ENCODE measurements around the gene ALG9. TPM values are rescaled to one million over a fixed set of nuclear protein-coding genes. Genes with fewer than 3 reads are reported as not detected.

Gene ALG9
- total and polyA plus RNA-seq, 10 of the 15 experiments (the other 5 are each of a cell fraction or from before 2014, with no cell fraction given): 10.8 to 41.6 (median 25.5) TPM

GRCh38 chr11:111814557-111815320, 56.6 kb downstream of the ALG9 start:
- RAD21 ChIA-PET (ENCODE audit: unreplicated experiment): interaction anchor here (0.6 kb wide), 1 partner anchor 123 kb away, joined by 3 read pairs; no protein-coding TSS in a partner anchor

More at GRCh38 chr11:111814557-111815320, 56.6 kb downstream of the ALG9 start:
- H3K4me1 ChIP-seq (ENCODE audit: control insufficient read depth, insufficient read depth, low read length): no peaks in the 10 kb centered on the region
- whole genome bisulfite sequencing (ENCODE audit: insufficient coverage, insufficient replicate concordance, low lambda C conversion rate, missing lambda C conversion rate): 99% methylated on average over 8 of the region's 8 CpGs
- H3K27ac ChIP-seq (ENCODE audit: control insufficient read depth, insufficient read depth): no peak overlapping the region
- no peaks in the 10 kb centered on the region for H3K9me3 ChIP-seq (replicated peaks; ENCODE audit: control insufficient read depth, insufficient read depth, low read length)
- H2AFZ ChIP-seq (ENCODE audit: control insufficient read depth, low read depth, low read length): no peak overlapping the region
- intact Hi-C loops (cut with micrococcal nuclease; ENCODE audit: unreplicated experiment): no loop called here
- H3K4me2 ChIP-seq (ENCODE audit: control insufficient read depth, insufficient read depth): no peak overlapping the region
- no peak for DNase-seq (ENCODE audit: low read depth, low spot score)
- TF ChIP-seq TCF12 (IDR thresholded peaks at IDR 0.05; ENCODE audit: low read depth, low read length) (no peak), IRF3 (IDR thresholded peaks at IDR 0.05) (no peak), HDAC2 (IDR thresholded peaks at IDR 0.05) (no peak), NFXL1 (IDR thresholded peaks at IDR 0.05; ENCODE audit: borderline replicate concordance) (no peak), RAD51 (IDR thresholded peaks at IDR 0.05) (no peak), FOXK2 (IDR thresholded peaks at IDR 0.05) (no peak), ZNF592 (IDR thresholded peaks at IDR 0.05) (no peak), MYC (IDR thresholded peaks at IDR 0.05; ENCODE audit: insufficient read depth, insufficient read length, insufficient replicate concordance, low read length, severe bottlenecking) (no peak), PAX8 (IDR thresholded peaks at IDR 0.05) (no peak), MTA3 (IDR thresholded peaks at IDR 0.05; ENCODE audit: borderline replicate concordance, low read length) (no peak), PAX5 (IDR thresholded peaks at IDR 0.05; ENCODE audit: borderline replicate concordance, low read depth, low read length) (no peak), KLF5 (IDR thresholded peaks at IDR 0.05; ENCODE audit: partially characterized antibody) (no peak), CBX3 (IDR thresholded peaks at IDR 0.05; ENCODE audit: borderline replicate concordance, low read depth) (no peak)
- TF ChIP-seq, protein P1, sequence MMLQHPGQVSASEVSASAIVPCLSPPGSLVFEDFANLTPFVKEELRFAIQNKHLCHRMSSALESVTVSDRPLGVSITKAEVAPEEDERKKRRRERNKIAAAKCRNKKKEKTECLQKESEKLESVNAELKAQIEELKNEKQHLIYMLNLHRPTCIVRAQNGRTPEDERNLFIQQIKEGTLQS (IDR thresholded peaks at IDR 0.05; ENCODE audit: borderline replicate concordance, extremely low read depth, low read depth, low read length): no peak
- no peaks in the 10 kb centered on the region for H4K20me1 ChIP-seq (ENCODE audit: control insufficient read depth, insufficient read depth)
- no peaks in the 10 kb centered on the region for H3K27me3 ChIP-seq (replicated peaks in 1 of 2; ENCODE audit: control insufficient read depth in 2 of 2, insufficient read depth in 2 of 2, low read length in 1 of 2)
- no peak overlapping the region for H3K4me3 ChIP-seq
- ChIA-PET SMC1A (ENCODE audit: uncharacterized antibody, unreplicated experiment) (interaction anchor here (1.0 kb wide), 1 partner anchor 14 kb away, joined by 3 read pairs; no protein-coding TSS in a partner anchor), POLR2A (no interaction called here), CTCF (interaction anchor here (1.0 kb wide), 1 partner anchor 10 kb away, joined by 3 read pairs; no protein-coding TSS in a partner anchor)
- no peak overlapping the region for H3K9ac ChIP-seq (ENCODE audit: control insufficient read depth, insufficient read depth, low read length)
- no peak for FAIRE-seq
- H3K79me2 ChIP-seq (ENCODE audit: control insufficient read depth, insufficient read depth, low read length): no peaks in the 10 kb centered on the region
- no TSS peak for BruUV-seq (replicated peaks)
- no peak for ATAC-seq
- H3K36me3 ChIP-seq (ENCODE audit: control insufficient read depth in 2 of 2, insufficient read depth in 2 of 2, low read length in 1 of 2): peaks cover 0 to 11% of the 10 kb centered on the region in 2 experiments; a peak in 1 of 4 replicates
- in situ Hi-C loops (cut with MboI): no loop called here

Data from GM12878 (cell line).